ENCODE results near the gene SPANXD. TPM values are rescaled to one million over a fixed set of nuclear protein-coding genes. Genes with fewer than 3 reads are reported as not detected.

Gene SPANXD
- total RNA-seq, 6 experiments from 2014 or later: 2.4 to 3.1 (median 2.8) TPM; not detected in 2

GRCh38 chrX:141652286-141652685 is 46.3 kb downstream of the SPANXD start:
- no peak overlapping the region for H3K4me3 Mint-ChIP-seq
- DNase-seq: peak; percentile 3
- no peaks in the 10 kb centered on the region for H3K9me3 Mint-ChIP-seq
- H3K27me3 Mint-ChIP-seq (ENCODE audit: insufficient read depth): no peaks in the 10 kb centered on the region
- H3K4me1 Mint-ChIP-seq (ENCODE audit: low read depth): peaks cover 24% of the 10 kb centered on the region
- TF ChIP-seq CTCF (IDR thresholded peaks at IDR 0.05): no peak
- no peaks in the 10 kb centered on the region for H3K36me3 Mint-ChIP-seq (ENCODE audit: low read depth)
- peak overlapping the region; percentile 15; the same call in 1 of the 2 replicates for H3K27ac Mint-ChIP-seq

Other genes with a start within 250 kb of the SPANXD start
- gene SPANXA1, start 114.0 kb downstream of the SPANXD start, total RNA-seq (2021; fragmentation: NEBNext Ultra II Directional; extraction: Animal tissue kit (Norgen Biotek cat#: 25700)): 100 to 1,000 TPM in 4 of 6 experiments, under 1 TPM in 2; 0.64 to 212 (median 142) TPM
- 100 to 1,000 TPM in 4 of 6 experiments, under 1 TPM in 2; 0.64 to 212 (median 142) TPM for gene SPANXA2, start 109.0 kb downstream of the SPANXD start, total RNA-seq (2021; fragmentation: NEBNext Ultra II Directional; extraction: Animal tissue kit (Norgen Biotek cat#: 25700))
- under 1 TPM in 1 of 6 experiments, not detected in 5; 0.24 TPM for gene MAGEC3, start 139.6 kb upstream of the SPANXD start, total RNA-seq (2021; fragmentation: NEBNext Ultra II Directional; extraction: Animal tissue kit (Norgen Biotek cat#: 25700))
- gene MAGEC1, start 205.2 kb upstream of the SPANXD start, total RNA-seq (2021; fragmentation: NEBNext Ultra II Directional; extraction: Animal tissue kit (Norgen Biotek cat#: 25700)): under 1 TPM in 3 of 6 experiments, not detected in 3; 0.05 to 0.10 (median 0.07) TPM